GM21367 (cell line): ENCODE measurements around the gene CXCR6.

Source experiments
- ATAC-seq: cut with Tn5 transposase; IDR thresholded peaks from one replicate; pipeline ENCODE4 v1.9.1; 2021; ENCODE audit not compliant: unreplicated experiment

Gene CXCR6

DNA sequence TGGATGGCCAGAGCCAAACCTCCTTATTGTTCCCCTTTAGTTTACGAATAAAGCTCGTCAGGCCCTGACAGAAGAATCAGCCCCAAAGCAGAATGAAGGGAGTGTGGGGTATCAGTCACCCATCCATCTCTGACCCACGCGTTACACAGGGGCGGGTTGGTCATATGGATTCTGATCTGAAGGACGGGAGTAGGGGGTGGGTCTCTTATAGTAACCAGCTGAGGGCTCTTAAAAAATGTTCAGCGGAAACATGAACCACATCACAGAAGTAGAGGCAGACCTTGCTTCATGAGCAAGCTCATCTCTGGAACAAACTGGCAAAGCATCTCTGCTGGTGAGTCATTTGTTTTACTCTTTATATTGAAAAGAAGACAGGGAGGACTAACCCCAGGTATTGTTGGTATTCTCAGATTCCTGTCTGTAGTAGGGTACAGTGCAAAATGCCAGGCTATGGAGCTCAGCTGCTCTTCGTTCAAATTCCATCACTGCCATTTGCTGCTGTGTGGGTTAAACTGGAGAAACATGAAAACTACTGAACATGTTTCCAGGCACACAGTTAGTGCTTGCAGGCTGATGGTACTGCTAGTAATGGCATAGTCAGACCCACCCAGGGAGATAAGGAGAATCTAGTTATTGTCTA is at the start of gene CXCR6:
Gene CXCR6, plus strand, starts transcription at position 258 of the 640 bp plus-strand sequence. CDS start 3,018 bp downstream, outside the sequence.
- ATAC-seq, result no peak

DNA sequence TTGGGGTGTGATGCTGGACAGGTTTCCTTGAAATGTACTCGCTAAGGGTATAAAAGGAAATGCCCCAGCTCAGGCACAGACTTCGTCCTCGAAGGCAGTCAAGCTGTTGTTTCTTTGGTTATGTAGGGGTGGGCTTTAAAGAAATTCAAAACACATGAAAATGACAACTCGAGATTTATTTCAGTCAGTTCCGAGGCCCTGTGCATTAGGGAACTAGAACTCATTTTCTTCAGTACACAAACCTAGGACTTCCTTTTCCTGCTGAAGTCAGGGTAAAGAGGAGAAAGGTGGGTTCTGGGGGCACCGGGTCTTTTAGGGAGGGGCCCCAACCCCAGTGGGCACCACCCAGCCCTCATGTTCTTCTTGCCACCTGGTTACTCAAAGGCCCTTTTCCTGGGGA is 49.2 kb upstream of the CXCR6 start:
- no peak for ATAC-seq

DNA sequence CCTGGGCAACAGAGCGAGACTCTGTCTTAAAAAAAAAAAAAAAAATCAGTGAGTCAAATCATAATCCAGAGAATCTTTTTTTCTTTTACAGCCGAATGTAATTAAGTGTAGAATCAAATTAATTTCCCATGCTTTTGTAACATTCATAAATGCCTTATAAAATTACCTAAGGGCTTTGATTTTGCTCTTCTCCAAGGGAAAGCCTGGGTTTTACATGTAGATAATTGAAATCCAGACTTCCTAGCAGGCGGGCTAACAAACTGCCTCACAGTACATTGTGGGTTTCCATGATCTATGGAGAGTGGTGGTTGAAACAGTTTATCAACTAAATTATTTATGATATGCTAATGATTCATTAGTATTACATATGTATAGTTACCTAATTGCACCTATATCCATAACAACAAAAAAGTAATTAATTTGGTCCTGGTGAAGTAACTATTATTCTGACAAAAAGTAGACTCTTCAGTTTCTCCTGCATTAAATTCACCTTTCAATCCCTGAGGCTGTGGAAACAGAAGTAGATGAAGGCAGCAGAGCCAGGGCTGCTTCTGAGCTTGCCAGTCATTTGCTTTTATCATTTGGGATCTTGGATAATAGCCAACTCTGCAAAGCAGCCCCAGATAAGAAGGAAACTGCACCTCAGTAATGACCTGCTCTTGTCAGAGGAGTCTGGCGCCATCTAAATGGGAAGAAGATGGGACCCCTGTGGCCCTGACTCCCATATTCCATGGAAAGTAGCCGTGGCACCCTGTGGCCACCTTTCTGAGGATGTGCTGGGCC is 47.4 kb upstream of the CXCR6 start:
- no peak for ATAC-seq

DNA sequence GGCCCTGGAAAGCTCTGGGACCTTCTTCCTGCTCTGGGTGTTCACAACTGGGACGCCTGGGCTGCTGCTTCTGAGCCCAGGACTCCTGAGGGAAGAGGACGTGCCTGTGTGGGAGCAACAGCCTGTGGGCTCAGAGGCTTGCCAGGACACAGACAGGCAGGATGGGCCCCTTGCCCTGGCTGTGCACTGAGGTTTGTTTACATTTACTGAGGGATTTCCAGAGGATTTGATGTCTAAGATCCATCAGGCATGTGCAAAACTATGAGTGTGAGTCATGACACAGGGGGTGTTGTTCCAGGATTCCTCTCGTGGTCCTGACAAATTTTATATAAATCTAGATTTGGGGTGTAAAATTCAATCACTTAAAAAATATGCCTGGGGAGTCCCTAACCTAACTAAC is 46.3 kb upstream of the CXCR6 start:
- ATAC-seq, result no peak

DNA sequence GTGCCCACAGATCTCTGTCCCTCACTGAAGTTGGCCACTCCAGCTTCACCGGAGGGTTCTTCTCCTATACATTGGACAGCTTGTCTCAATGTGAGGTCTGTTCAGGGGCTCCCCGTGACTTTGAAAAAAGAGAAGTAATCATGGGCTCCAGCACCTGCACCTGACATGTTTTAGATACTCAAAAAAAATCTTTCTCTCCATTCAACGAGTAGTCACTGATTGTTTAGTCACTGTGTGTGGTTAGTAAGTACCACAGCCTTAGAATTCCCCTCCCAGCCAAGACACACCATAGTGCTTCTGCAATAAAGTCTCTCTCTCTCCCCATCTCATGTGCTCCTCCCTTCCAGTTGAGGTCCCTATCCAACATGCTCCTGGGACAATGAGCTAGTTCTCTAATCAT is 38.3 kb upstream of the CXCR6 start:
- ATAC-seq, result no peak

DNA sequence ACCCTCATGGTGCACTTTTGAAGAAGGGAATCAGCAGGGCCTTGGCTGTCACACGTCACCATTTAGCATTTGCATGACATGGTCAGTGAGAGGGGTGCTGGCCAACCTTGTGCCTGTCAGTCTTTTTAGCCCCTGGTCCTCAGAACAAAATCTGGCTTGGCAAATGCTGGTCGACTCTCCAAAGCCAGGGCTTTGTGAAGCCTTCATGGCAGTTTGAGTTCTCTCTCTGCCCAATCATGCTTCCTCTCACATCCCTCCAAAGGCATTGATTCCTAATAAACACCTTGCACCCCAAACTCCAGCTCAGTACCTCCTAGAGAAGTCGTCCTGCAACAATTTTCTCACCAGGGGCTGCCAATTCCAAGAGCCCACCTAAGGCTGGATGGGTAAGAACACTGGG is 37.5 kb upstream of the CXCR6 start:
- no peak for ATAC-seq

DNA sequence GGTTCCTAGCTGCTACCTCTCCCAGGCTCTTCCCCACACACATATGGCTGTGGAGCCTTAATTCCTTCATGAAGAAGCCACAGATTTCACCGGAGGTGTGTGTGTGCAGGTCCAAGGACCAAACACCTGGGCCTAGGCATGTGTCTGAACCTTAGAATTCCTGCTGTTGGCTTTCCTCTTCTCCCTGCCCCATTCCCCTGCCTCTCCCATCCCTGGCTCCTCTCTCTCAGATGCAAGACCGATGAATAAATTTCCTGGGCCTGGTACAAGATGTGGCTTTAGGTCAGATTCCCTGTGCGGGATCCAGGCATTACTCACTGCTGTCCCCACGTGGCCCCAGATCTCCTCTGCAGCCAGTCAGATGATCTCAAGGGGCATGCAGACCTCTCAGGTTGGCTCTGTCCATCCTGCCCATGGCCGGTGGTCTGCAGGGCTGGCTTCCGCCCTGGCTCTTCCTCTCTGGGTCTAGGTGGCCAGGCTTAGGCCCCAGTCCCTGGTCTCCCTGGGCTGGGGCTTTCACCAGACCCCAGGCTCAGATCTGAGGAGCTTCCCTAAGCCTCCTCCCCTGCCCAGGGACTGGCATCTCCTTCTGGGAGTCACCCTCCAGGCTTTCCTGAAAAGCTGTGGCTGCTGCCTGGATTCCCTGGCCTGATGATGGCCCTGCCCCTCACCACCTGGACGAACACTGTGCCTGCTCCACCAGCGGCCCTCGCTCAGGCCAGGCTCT is 36.4 kb upstream of the CXCR6 start:
- no peak for ATAC-seq

DNA sequence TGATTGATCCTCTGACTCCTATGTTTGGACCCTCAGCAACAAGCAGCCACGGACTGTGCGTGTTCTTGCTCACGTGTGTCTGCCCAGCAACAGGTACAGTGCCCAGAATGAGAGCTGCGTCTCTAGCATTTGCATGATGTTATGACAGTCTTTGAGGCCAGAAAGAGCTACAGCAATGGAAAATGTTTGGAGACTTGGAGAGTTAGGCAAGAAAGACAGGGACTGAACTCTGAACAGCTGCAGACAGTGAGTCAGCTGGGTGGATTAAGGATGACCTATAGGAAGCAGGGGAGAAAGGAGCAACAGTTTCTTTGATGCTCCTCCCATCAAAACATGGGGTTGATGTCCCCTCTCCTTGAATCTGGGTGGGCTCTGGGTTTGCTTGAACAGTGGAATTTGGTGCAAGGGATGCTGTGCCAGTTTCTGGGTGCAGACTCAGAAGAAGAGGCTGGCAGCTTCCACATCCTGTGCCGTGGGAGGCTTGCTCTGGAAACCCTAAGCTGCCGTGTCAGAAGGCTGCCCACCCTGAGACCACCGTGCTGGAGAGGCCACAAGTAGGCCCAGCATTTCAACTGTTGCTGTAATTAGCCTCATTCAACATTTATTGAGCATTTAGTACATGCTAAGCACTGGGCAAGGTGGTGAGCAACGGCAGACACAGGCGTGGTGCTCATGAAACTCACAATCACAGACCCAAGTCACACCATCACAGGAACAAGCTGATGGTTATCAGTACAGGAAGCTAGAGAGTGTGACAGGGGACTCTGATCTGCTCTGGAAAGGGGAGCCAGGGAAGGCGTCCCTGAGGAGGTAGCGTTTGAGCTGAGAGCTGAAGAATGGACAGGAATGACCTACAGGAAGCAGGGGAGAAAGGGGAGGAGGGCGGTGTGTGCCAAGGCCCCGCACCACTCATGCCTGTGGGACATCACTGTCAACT is 35.2 kb upstream of the CXCR6 start:
- no peak for ATAC-seq

DNA sequence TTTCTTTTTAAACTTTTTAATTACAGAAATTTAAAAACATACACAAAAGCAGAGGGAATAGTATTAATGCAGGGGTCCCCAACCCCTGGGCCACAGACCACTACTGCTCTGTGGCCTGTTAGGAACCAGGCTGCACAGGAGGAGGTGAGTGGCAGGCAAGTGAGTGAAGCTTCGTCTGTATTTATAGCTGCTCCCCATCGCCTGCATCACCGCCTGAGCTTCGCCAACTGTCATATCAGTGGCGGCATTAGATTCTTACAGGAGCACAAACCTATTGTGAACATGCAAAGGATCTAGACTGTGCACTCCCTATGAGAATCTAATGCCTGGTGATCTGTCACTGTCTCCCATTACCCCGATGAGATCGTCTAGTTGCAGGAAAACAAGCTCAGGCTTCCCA is 34.5 kb upstream of the CXCR6 start:
- ATAC-seq, result no peak

DNA sequence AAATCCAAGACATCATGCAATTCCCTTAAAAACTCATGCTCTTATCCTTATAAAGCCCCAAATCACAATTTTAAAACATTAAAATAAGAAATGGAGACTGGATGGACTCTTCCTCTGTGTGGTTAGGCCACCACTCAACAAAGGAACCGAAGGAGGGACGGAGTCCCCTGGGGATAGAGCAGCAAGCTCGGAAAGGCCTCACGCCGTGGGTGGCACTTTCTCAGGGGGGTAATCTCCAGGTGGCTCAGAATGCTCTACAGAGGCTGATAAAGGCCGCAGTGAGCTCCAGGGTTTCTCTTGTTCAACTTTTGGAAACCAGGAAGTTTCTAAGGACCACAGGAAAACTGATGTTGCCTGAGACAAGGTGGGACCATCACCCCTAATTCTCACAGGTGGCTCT is 33.7 kb upstream of the CXCR6 start:
- ATAC-seq, result no peak

DNA sequence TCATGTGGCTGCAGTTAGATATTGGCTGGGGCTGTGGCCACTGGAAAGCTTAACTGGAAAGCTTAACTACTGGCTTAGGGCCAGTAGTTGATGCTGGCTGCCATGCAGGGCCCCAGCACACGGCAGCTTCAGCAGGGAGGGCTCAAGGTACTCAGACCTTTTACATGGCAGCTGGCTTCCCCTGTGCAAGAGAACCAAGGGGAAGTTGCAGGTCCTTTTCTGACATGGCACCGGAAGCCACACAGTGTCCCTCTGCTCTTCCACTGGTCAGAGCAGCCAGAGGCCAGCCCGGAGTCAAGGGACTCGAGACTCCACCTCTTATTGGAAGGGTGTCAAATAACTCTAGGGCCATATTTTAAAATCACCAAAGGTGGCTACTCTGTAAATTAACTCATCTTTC is 32.4 kb upstream of the CXCR6 start:
- ATAC-seq, result no peak

DNA sequence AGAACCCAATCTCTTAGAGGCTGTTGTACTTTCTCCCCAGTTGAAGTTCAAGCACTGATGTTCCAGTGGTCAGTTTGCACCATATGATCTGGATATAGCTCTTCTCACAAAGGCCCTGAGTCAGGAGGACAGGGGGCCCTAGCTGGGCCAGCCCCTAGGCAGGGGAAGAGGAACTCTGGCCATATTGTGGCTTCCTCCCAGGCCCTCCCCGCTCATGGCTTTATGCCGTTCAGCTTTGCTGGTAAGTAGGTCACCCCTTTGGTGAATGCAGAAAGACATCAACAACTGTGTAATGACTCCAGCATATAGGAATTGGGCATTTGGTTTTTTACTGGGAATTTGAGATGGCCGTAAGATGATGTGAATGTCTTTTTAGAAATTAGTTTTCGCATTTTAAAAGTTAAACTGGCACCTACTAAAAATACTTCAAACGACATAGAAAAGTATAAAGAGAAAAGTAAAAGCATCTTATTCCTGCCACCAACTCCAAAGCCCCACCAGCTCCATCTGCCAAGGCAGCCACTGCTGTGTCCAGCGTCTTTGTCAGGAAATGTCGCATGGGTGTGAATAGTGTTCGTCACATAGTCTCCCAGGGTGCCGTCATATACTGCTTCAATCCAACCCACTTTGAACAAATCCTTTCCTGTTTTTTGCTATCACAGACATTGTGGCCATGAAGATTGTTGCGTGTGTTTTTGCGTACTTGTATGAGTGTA is 31.6 kb upstream of the CXCR6 start:
- ATAC-seq, result no peak

DNA sequence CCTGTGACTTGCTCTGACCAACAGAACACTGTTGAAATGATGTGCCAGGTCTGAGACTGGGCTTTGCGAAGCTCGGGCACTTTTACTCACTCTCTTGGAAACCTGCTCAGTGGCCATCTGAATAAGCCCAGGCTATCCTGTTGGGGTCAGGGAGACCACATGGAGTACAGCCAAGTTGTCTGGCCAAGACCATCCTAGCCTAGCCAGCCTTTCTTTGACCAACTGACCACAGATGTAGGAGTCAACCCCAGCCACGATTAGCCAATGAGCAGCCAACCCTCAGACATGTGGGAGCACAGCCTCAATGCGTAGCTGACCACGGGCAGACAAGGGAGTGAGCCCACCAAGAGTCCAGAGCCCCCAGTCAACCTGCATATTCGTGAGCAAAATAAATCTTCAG is 30.8 kb upstream of the CXCR6 start:
- no peak for ATAC-seq

DNA sequence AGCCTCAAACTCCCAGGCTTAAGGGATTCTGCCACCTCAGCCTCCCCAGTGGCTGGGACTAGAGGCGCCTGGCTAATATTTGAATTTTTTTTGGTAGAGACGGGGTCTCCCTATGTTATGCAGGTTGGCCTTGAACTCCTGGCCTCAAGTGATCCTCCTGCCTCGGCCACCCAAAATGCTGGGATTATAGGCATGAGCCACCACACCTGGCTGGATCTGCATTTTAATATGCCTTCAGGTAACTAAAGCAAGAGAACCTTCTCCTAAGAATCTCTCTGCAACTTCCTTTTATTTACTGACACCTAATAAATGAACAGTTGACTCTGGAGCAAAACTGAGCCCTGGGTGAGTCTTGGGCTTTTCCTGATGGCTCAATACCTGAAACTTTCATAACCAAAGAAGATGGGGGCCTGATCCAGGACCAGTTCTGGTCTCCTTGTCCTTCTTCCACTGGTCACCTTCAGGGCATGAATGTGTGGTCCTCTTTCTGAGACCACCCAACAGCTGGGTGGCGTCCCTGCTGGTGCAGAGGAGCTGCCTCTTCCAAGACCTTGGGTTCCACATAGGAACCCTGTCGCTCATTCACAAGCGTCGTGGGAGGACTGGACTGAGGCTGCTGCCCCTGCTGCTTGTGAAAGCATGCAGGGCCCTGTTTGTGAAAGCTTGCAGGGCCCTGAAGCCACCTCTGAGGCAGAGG is 28.8 kb upstream of the CXCR6 start:
- no peak for ATAC-seq

DNA sequence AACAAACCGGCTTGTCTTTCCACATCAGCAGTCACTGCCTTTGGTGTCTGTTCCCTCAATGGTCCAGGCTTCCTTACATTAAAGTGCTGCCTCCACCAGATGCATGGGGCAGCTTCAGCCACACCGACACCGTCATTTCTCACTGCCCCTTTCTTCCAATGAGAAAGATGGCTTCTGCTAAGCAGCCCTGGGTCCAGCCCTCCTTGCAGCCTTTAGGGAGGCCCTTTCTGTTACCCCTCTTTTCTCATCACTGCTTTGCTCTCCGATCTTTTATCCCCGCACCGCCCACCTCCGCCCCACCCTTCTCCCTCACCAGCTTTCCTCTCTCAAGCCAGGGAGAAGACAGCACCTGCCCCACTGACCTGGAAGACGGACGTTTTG is 28.2 kb upstream of the CXCR6 start:
- ATAC-seq, result no peak

DNA sequence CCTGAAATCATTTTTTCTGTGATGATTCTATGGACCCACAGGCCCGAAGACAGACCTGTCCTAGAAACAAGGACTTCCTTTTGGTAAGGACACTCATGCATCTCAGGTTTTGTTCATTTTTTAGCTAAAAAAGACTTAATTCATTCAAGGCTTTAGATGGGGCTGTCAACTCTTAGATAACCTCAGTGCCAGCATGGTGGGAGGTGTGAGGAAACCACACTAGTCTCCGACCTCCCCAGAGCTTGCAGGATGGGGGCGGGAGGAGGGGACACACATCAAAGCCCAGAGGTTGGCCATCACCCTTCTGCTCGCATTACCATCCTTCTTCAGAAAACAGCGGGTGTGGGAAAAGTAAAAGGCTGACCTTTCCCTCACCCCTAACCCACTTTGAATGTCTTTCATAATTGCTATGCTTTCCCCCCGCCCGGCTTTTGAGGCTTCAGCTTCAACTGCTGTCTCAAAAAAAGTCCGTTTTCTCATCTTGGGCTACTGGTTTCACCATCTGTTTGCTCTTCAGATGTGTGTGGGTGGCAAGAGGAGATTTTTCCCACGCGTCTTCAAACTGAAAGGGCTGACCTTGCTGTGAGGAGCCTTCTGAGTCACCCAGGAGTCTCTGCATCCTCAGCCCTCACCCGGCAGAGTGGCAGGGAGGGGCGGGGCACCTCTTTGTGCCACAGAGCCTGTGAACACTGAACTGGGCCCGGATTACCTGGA is 27.6 kb upstream of the CXCR6 start:
- peak; percentile 77 for ATAC-seq

DNA sequence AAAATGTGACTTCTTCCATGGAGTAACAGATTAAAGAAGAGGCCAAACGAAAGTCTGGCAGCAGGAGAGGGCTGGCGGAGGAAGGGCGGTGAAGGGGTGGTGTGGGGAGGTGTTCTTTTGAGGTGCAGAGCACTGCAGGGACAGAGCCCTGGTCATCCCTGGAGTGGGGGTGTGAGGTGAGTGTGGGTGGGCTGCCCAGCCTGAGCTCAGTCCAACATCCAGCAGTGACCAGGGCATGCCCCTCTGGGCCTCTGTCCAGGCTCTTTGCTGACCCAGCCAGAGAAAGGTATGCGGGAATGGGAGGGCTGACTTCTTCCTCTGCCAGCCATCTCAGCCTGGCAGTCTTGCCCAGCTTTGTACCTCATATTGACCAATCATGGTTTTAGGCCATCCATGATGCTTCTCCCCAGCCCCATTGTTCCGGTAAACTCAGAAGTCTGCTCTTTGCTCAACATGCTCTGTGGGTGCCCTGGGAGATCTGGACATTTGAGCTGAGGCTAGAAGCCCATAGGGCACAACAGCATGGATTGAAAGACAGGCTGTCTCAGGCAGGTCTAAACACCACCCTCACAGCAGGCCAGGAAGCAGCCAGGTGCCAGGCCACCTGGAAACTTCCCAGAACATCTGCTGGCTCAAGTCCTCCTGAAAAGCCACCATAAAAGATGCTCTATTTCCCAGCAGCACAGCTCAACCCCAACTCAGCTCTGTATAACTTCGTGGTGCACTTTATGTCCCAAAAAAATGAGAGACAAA is 25.9 kb upstream of the CXCR6 start:
- ATAC-seq, result no peak
